Endothelial cell of umbilical vein (primary cell): Measurements from ENCODE around the gene HIC1. TPM values are rescaled to one million over a fixed set of nuclear protein-coding genes. Genes with fewer than 3 reads are reported as not detected.

ENCODE experiments used
- BruUV-seq: library from RNA; stranded (reverse); fragments of 400-500 nt; replicated peaks from 2 replicates; lab custom pipeline; 2021; lab: Mats Ljungman, UMichigan
- CTCF ChIA-PET: fragments of 300-600, 350-600 bp; sonication (Branson Sonifier 250); formaldehyde crosslinking; loops from one replicate; lab custom pipeline; 2021; ENCODE audit warnings: antibody characterized with exemption, inconsistent platforms; lab: Charles Lee
- POLR2A ChIA-PET: fragments of 300-600, 350-600 bp; sonication (Branson Sonifier 250); formaldehyde crosslinking; loops from one replicate; lab custom pipeline; 2021; ENCODE audit warnings: antibody characterized with exemption, inconsistent platforms; lab: Charles Lee
- DNase-seq: peaks from one replicate; pipeline ENCODE4 v3.0.0-alpha.2; 2011; ENCODE audit warnings: low read depth, low spot score
- FAIRE-seq: peaks from 2 replicates; lab custom pipeline; 2011; peaks lifted over from hg19 to GRCh38; lab: Jason Lieb, UNC
- H2AFZ ChIP-seq: 2 replicates; pipeline ENCODE4 v1.6.0; 2012; ENCODE audit warnings: low read depth, low read length, control low read depth, inconsistent platforms
- H3K27ac ChIP-seq: 2 replicates; pipeline ENCODE4 v1.5.1; 2011; ENCODE audit warnings: low read depth, mild to moderate bottlenecking, control low read depth, low read length, moderate library complexity; ENCODE audit not compliant: insufficient read depth
- H3K27me3 ChIP-seq, 2 experiments: 2 replicates each; pipeline versions ENCODE4 v1.6.0 to v1.6.1; 2011; ENCODE audit warnings: low read length in 2 of 2, mixed read lengths in 1 of 2; ENCODE audit not compliant: control insufficient read depth in 2 of 2, insufficient read depth in 2 of 2
- H3K36me3 ChIP-seq, 2 experiments: 2 replicates in 1 of 2; 3 replicates in 1 of 2; pipeline ENCODE4 v1.5.1; 2011; ENCODE audit warnings: low read length in 2 of 2, mild to moderate bottlenecking in 1 of 2, moderate library complexity in 1 of 2; ENCODE audit not compliant: control insufficient read depth in 2 of 2, insufficient read depth in 2 of 2; ENCODE audit errors: extremely low read depth in 1 of 2
- H3K4me1 ChIP-seq: 3 replicates; pipeline ENCODE4 v1.5.1; 2011; ENCODE audit warnings: mild to moderate bottlenecking, low read length; ENCODE audit not compliant: control insufficient read depth, insufficient read depth; ENCODE audit errors: extremely low read depth
- H3K4me2 ChIP-seq: 2 replicates; pipeline ENCODE4 v1.6.1; 2011; ENCODE audit warnings: low read length, control low read depth, mixed read lengths; ENCODE audit not compliant: insufficient read depth
- H3K4me3 ChIP-seq, 3 experiments: fragments of 200-600 bp in 1 of 3; sonication (generic), shearing (Covaris generic) in 1 of 3; replicated peaks in 1 of 3; 2 replicates each; pipeline ENCODE4 v1.5.1; 2011 to 2016; ENCODE audit warnings: control low read depth in 3 of 3, low read length in 3 of 3, mild to moderate bottlenecking in 2 of 3, inconsistent platforms in 1 of 3, low read depth in 1 of 3, moderate library complexity in 1 of 3; ENCODE audit not compliant: insufficient read depth in 1 of 3
- H3K79me2 ChIP-seq: 2 replicates; pipeline ENCODE4 v1.6.0; 2012; ENCODE audit warnings: low read length, inconsistent platforms; ENCODE audit not compliant: control insufficient read depth, insufficient read depth
- H3K9ac ChIP-seq: replicated peaks from 2 replicates; pipeline ENCODE3; 2011; ENCODE audit warnings: low read length, control low read depth; ENCODE audit not compliant: insufficient read depth; ENCODE audit errors: extremely low read depth
- H3K9me1 ChIP-seq: replicated peaks from 3 replicates; pipeline ENCODE4 v1.6.0; 2011; ENCODE audit warnings: mild to moderate bottlenecking, low read length; ENCODE audit not compliant: control insufficient read depth, insufficient read depth; ENCODE audit errors: extremely low read depth
- H3K9me3 ChIP-seq: replicated peaks from 2 replicates; pipeline ENCODE4 v1.5.1; 2012; ENCODE audit warnings: low read length, inconsistent platforms; ENCODE audit not compliant: control insufficient read depth, insufficient read depth
- H4K20me1 ChIP-seq: replicated peaks from 2 replicates; pipeline ENCODE3; 2011; ENCODE audit warnings: mild to moderate bottlenecking, low read length; ENCODE audit not compliant: control insufficient read depth, insufficient read depth; ENCODE audit errors: extremely low read depth
- EZH2 ChIP-seq: IDR thresholded peaks from 2 replicates; pipeline ENCODE4 v1.6.1; 2012; ENCODE audit warnings: borderline replicate concordance, low read depth, mild to moderate bottlenecking, moderate library complexity, low read length, inconsistent platforms; ENCODE audit not compliant: severe bottlenecking
- FOS ChIP-seq: IDR thresholded peaks from 2 replicates; pipeline ENCODE4 v1.6.1; 2011; ENCODE audit warnings: mild to moderate bottlenecking, low read length, moderate library complexity, borderline replicate concordance; ENCODE audit not compliant: insufficient read depth
- GATA2 ChIP-seq: IDR thresholded peaks from 2 replicates; pipeline ENCODE4 v1.7.0; 2011; ENCODE audit warnings: low read depth, mild to moderate bottlenecking, moderate library complexity, mixed read lengths, low read length; ENCODE audit not compliant: insufficient read length, insufficient read depth
- JUN ChIP-seq: IDR thresholded peaks from 2 replicates; pipeline ENCODE4 v1.6.1; 2011; ENCODE audit warnings: borderline replicate concordance, low read depth; ENCODE audit not compliant: insufficient read length, insufficient read depth
- MAX ChIP-seq: IDR thresholded peaks from 2 replicates; pipeline ENCODE4 v1.6.1; 2011; ENCODE audit not compliant: insufficient read depth, insufficient read length
- MYC ChIP-seq: IDR thresholded peaks from one replicate; pipeline ENCODE4 v1.6.1; 2011; ENCODE audit warnings: mild to moderate bottlenecking, low read depth, low read length
- POLR2A ChIP-seq: IDR thresholded peaks from 2 replicates; pipeline ENCODE4 v1.6.1; 2012; ENCODE audit warnings: low read depth, mild to moderate bottlenecking, control low read depth, low read length
- POLR2AphosphoS5 ChIP-seq: IDR thresholded peaks from 2 replicates; pipeline ENCODE4 v1.6.1; 2012; ENCODE audit warnings: low read depth, mild to moderate bottlenecking, control low read depth, low read length, moderate library complexity; ENCODE audit not compliant: insufficient read depth
- dilution Hi-C: fragments of 300-500 bp; cut with MboI; formaldehyde crosslinking; loops from one replicate; pipeline ENCODE4 v1.15.0; 2019; ENCODE audit warnings: low sequenced_read_pairs; ENCODE audit not compliant: extremely low pct_ligation_motif_present
- intact Hi-C: fragments of 100-400 bp; cut with micrococcal nuclease; formaldehyde crosslinking; loops from one replicate; pipeline ENCODE4 v1.10.0; 2022
- polyA plus RNA-seq, 4 experiments: library from polyadenylated mRNA; depleted of rRNA in 3 of 4; stranded (reverse) in 3 of 4; unstranded in 1 of 4; fragments of >200 nt; gene quantifications; 2 replicates each; pipeline versions ENCODE4 v1.2.1 to v1.2.3, GENCODE V29; 2011 to 2012; ENCODE audit warnings: missing spikeins in 1 of 4
- total RNA-seq: library from RNA; stranded (reverse); gene quantifications from 2 replicates; pipeline ENCODE4 v1.2.3, GENCODE V29; 2021
- TF ChIP-seq, protein P1 (sequence below), 2 donors: IDR thresholded peaks; 1 replicate in 1 of 2; 2 replicates in 1 of 2; pipeline ENCODE4 v1.5.1; 2011; ENCODE audit warnings: low read length in 2 of 2, mild to moderate bottlenecking in 2 of 2, moderate library complexity in 2 of 2, control low read depth in 1 of 2, inconsistent platforms in 1 of 2, low read depth in 1 of 2; ENCODE audit not compliant: insufficient read depth in 1 of 2; ENCODE audit errors: extremely low read depth in 1 of 2

The HIC1 gene
- total and polyA plus RNA-seq, 2 donors (not counting 3 experiments of a cell fraction or from before 2014, with no cell fraction given), result 18.2 to 35.5 TPM

DNA sequence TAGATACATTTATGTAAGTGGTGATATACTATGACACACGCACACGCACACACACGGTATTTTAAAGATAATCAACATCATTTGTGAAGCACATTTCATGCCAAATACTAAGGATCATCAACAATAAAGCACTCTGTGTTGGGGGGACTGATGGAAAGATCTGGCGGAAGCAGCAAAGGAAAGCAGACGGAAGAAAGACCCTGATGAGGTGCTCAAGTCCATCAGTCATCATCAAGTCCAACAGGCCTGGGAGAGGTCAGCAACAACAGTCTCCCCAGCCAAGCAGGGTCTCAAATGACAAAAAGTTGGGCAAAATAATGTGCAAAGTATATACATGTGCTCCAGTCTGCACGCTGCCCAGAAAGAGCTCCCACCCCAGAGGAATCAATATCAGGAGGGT, 55.5 kb downstream of the HIC1 start:
- intact Hi-C loops (no loop called here), dilution Hi-C loops (no loop called here)
- Histone ChIP-seq H2AFZ (no peak overlapping the region), H3K4me2 (no peak overlapping the region), H4K20me1 (no peaks in the 10 kb centered on the region), H3K4me3 (no peak overlapping the region), H3K9ac (no peak overlapping the region), H3K27me3 (no peaks in the 10 kb centered on the region), H3K36me3 (no peaks in the 10 kb centered on the region), H3K4me1 (peaks cover 19% of the 10 kb centered on the region), H3K9me3 (no peaks in the 10 kb centered on the region), H3K9me1 (no peaks in the 10 kb centered on the region), H3K27ac (no peak overlapping the region), H3K79me2 (no peaks in the 10 kb centered on the region)
- FAIRE-seq (no peak), DNase-seq (no peak)
- no TSS peak for BruUV-seq
- TF ChIP-seq EZH2, result no peak
- no peak for TF ChIP-seq JUN
- no peak for TF ChIP-seq GATA2
- TF ChIP-seq MYC, result no peak
- TF ChIP-seq FOS, result no peak
- TF ChIP-seq POLR2AphosphoS5, result no peak
- TF ChIP-seq, protein P1, sequence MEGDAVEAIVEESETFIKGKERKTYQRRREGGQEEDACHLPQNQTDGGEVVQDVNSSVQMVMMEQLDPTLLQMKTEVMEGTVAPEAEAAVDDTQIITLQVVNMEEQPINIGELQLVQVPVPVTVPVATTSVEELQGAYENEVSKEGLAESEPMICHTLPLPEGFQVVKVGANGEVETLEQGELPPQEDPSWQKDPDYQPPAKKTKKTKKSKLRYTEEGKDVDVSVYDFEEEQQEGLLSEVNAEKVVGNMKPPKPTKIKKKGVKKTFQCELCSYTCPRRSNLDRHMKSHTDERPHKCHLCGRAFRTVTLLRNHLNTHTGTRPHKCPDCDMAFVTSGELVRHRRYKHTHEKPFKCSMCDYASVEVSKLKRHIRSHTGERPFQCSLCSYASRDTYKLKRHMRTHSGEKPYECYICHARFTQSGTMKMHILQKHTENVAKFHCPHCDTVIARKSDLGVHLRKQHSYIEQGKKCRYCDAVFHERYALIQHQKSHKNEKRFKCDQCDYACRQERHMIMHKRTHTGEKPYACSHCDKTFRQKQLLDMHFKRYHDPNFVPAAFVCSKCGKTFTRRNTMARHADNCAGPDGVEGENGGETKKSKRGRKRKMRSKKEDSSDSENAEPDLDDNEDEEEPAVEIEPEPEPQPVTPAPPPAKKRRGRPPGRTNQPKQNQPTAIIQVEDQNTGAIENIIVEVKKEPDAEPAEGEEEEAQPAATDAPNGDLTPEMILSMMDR (IDR thresholded peaks at IDR 0.05; ENCODE audit: extremely low read depth in 1 of 2, insufficient read depth in 1 of 2, low read depth in 1 of 2, low read length in 2 of 2), result no peak
- TF ChIP-seq POLR2A, result no peak
- no peak for TF ChIP-seq MAX
- CTCF ChIA-PET, result interaction anchor here (1.4 to 1.5 kb wide), 2 partner anchors 12 to 56 kb away, joined by 3 to 4 read pairs; no protein-coding TSS in a partner anchor
- POLR2A ChIA-PET, result no interaction called here
